Hindlimb muscle (tissue), 1 donor: ENCODE data around the gene BANP. TPM values are rescaled to one million over a fixed set of nuclear protein-coding genes. Genes with fewer than 3 reads are reported as not detected.
"Not testable (repeated sequence)": the region's sequence is repeated elsewhere in the genome, so short reads cannot be mapped to it uniquely, and the experiment has no call there.

Experiments
- DNase-seq: peaks from one replicate; pipeline ENCODE4 v3.0.0-alpha.2; 2013
- polyA plus RNA-seq: library from polyadenylated mRNA; unstranded; fragments of 120-200 nt; gene quantifications from one replicate; pipeline ENCODE4 v1.2.1, GENCODE V29; 2013; ENCODE audit not compliant: insufficient read length

BANP gene
- polyA plus RNA-seq, 1 donor = 16.9 TPM

GRCh38 chr16:88105574-88106140 lies 154.4 kb downstream of the BANP start:
- DNase-seq = not testable (repeated sequence)

DNA sequence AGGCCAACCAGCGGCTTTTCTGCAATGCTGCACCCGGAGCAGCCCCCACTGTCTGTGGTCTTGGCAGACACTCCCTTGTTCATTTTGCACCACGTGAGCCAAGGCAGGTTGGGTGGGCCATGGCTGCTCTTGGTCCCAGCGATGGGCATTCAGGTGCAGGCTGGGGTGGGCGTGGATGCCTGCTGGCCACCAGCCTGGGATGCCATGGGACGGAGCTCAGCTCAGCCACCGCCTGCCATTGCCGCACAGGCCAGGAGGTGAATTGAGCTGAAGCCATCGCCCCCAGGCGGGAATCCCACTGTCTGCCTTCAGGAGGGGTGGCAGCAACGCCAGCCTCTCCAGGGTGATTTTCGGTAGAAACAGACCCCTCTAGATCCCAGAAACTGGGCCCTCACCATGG lies 155.3 kb downstream of the BANP start:
- DNase-seq = not testable (repeated sequence)

DNA sequence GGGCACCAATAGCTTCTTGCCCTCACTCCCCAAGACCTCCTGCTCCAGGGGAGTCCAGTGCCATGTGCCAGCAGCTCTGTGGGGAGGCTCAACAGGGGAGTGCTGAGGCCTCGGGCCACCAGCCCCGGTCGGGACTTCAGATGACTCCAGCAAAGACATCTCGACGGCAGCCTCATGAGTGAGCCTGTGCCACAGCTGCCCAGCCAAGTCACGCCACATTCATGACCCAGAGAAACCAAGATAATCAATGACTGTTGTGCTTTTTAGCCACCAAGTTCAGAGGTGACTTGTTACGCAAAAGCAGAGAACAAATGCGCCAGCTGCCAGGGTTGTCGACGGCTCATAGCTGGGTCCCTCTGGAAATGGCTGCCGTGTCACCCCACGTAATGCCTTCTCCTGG lies 157.5 kb downstream of the BANP start:
- no peak for DNase-seq

- DNase-seq = not testable (repeated sequence)
Observed at GRCh38 chr16:88109726-88110621, 158.7 kb downstream of the BANP start.

GRCh38 chr16:88110875-88111494 lies 159.8 kb downstream of the BANP start:
- DNase-seq = not testable (repeated sequence)

DNA sequence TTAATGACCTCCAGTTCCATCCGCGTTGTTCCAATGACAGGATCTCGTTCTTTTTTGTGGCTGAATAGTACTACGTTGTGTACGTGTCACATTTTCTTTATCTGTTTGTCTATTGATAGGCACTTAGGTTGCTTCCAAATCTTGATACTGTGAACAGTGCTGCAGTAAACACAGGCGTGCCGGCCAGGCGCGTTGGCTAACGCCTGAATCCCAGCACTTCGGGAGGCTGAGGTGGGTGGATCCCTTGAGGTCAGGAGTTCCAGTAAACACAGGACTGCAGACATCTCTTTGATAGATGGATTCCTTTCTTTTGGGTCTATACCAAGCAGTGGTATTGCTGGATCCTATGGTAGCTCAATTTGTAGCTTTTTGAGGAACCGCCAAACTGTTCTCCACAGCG lies 160.7 kb downstream of the BANP start:
- DNase-seq = not testable (repeated sequence)

DNA sequence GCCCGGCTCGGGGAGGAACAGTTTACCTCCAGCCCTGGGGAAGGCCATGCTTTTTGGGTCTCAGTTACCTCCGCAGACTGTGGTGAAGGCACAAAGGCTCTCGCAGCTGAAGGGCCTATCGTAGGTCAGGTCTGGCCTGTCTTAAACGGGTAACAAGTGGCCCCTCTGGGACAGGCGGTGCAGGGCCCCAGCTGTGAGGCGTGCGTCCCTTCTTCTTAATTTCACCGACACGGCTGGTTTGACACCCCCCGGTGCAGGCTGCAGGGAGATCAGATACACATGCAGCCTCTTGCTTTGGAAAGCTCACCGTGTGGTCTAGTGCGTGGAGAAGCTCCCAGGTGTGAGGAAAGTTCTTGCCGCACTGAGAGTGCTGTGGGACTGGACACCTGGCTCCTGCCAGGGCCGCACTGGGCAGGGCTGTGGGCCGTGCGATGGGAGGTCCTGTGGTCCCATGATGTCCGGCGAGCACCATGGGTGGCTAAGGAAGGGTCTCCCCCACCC lies 162.4 kb downstream of the BANP start:
- DNase-seq = no peak

- not testable (repeated sequence) for DNase-seq
Observed at GRCh38 chr16:88114541-88115228, 163.5 kb downstream of the BANP start.

- DNase-seq = no peak
Observed at GRCh38 chr16:88116121-88116520, 164.9 kb downstream of the BANP start.

GRCh38 chr16:88117476-88117868 lies 166.2 kb downstream of the BANP start:
- no peak for DNase-seq

- no peak for DNase-seq
Observed at GRCh38 chr16:88118376-88118775, 167.1 kb downstream of the BANP start.

- not testable (repeated sequence) for DNase-seq
Observed at GRCh38 chr16:88118852-88119741, 167.9 kb downstream of the BANP start.

DNA sequence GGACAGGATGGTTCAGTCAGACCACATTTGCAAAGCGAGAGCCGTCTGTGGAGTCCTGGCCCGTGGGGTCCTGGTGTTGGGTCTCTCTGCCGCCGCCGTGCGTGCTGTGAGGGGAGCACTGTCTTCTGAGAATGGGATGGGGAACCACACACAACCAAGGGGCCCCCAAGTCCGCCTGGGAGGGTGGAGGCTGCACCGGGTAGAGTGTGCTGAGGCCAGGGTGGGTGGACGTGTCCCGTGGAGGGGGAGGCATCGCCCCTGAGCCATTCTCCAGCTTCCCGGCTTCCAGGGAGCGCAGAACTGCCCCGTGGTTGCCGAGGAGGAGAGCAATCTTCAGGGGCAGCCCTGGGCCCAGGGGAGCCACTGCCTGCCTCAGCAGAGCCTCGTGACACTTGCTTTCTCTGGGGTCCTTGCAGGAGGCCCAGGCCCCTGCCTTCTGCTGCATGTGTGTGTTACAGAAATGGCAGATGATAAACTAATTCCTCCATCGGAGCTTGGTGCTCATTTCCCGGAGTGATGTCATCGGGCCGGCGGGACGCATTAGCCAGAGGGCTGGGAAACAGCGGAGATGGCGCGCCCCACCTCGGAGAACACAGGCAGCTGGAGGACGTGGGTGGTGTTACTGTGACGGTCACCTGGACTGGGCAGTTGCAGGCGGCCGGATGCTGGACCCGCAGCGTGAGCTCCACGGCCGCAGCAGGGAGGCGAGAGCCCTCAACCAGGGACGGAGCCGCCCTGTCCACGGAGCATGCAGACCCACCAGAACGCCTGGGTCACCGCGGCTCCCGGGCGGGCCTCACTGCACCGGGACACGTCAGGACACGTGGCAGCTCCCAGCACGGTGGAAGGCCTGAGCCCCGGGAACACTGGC lies 168.9 kb downstream of the BANP start:
- not testable (repeated sequence) for DNase-seq

GRCh38 chr16:88120812-88121211 lies 169.6 kb downstream of the BANP start:
- DNase-seq = no peak

GRCh38 chr16:88121391-88121790 lies 170.2 kb downstream of the BANP start:
- not testable (repeated sequence) for DNase-seq

- DNase-seq = no peak
Observed at GRCh38 chr16:88121886-88122580, 170.8 kb downstream of the BANP start.
